ENCODE measurements around the gene TBPL1. TPM values are rescaled to one million over a fixed set of nuclear protein-coding genes. Genes with fewer than 3 reads are reported as not detected.

TBPL1 gene
- total RNA-seq, 2 donors from 2014 or later, result 40.4 to 45.4 TPM

DNA sequence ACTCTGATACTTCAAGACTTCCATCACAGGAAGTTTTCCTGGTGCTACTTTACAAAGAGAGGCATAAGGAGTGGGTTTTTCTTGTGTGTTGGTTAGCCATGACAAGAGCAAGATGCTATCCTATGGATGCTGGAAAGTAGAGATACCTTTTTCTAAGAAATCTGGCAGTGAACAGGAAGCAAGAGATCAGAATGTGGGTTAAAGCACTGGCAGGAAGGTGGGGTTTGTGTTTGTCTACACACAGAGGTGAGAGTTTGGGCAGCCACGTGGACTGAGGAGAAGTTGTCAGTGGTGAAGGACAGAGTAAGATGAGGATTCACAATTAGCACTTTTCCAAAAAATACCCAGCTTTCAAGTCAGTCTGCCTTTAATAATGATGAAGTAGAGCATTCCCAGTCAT lies 81.5 kb downstream of the TBPL1 start:
- H3K9me3 ChIP-seq (ENCODE audit: control insufficient read depth, low read length), result no peaks in the 10 kb centered on the region
- no peak for DNase-seq
- no peaks in the 10 kb centered on the region for H3K36me3 ChIP-seq (ENCODE audit: control insufficient read depth, insufficient read depth, low read length)
- no peaks in the 10 kb centered on the region for H3K27me3 Mint-ChIP-seq (ENCODE audit: insufficient read depth)
- no peaks in the 10 kb centered on the region for H3K9me3 Mint-ChIP-seq
- H3K4me3 Mint-ChIP-seq, result no peak overlapping the region
- no peak overlapping the region for H3K27ac ChIP-seq (ENCODE audit: low read depth, low read length)
- no peaks in the 10 kb centered on the region for H3K27me3 ChIP-seq (ENCODE audit: control insufficient read depth, insufficient read depth, low read length, poor library complexity, severe bottlenecking)
- no peak overlapping the region for H3K27ac Mint-ChIP-seq
- H3K9ac ChIP-seq (ENCODE audit: extremely low read depth, low read length, poor library complexity, severe bottlenecking), result no peak overlapping the region
- H3K36me3 Mint-ChIP-seq (ENCODE audit: low read depth), result no peaks in the 10 kb centered on the region
- no peaks in the 10 kb centered on the region for H3K4me1 Mint-ChIP-seq
- 80% methylated on average over 1 of the region's 1 CpG; no CpG with 5 or more reads in 1 of the 2 experiments for WGBS, 2 experiments (ENCODE audit: insufficient coverage in 1 of 2, insufficient read length in 1 of 2)
- no peak for TF ChIP-seq CTCF (conservative IDR thresholded peaks at IDR 0.05)
- H3K4me1 ChIP-seq (ENCODE audit: control insufficient read depth, insufficient read depth, low read length), result no peaks in the 10 kb centered on the region
- no peak overlapping the region for H3K4me3 ChIP-seq (ENCODE audit: low read length)

DNA sequence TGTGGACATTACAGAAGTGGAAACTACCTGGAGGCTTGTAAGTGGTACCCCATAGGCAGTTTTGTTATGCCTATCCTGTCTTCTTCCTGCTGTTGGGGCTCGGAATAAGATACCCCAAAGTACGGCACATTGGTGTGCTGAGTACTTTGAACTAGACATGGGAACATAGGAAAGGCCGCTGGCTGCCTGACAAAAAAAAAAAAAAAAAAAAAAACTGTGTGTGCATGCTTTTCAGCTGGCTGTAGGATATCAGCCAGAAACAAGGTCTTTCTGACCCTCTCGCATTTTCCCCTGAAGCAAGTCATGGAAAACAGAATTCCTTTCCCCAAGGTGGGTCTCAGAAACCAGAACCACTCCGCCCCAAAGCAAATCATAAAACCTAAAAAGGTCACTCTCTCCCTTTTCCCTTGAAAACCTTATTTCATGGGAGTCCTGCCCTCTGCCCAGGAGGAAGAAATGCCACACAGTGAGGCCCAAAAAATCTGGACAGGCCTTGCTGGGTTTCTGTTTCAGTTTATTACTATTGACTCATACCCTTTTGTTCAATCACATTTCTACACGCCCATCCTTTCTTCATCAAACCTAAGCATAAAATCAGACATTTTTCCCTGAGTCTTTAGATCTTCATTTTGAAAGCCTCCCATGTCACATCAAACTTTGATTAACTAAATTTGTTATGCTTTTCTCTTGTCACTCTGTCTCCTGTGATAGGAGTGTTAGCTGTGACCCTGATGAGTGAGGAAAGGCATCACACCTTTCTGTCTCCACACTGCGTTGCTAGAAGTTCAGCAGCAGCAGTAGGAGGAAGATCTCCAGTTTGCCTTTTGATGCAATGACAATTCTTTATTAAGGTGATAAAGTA lies 82.2 kb downstream of the TBPL1 start:
- Mint-ChIP-seq H3K27ac (no peak overlapping the region), H3K4me3 (no peak overlapping the region), H3K27me3 (ENCODE audit: insufficient read depth) (no peaks in the 10 kb centered on the region), H3K36me3 (ENCODE audit: low read depth) (no peaks in the 10 kb centered on the region), H3K9me3 (no peaks in the 10 kb centered on the region), H3K4me1 (no peaks in the 10 kb centered on the region)
- Histone ChIP-seq H3K27me3 (ENCODE audit: control insufficient read depth, insufficient read depth, low read length, poor library complexity, severe bottlenecking) (no peaks in the 10 kb centered on the region), H3K4me1 (ENCODE audit: control insufficient read depth, insufficient read depth, low read length) (no peaks in the 10 kb centered on the region), H3K9ac (ENCODE audit: extremely low read depth, low read length, poor library complexity, severe bottlenecking) (no peak overlapping the region), H3K9me3 (ENCODE audit: control insufficient read depth, low read length) (no peaks in the 10 kb centered on the region), H3K4me3 (ENCODE audit: low read length) (no peak overlapping the region), H3K27ac (ENCODE audit: low read depth, low read length) (no peak overlapping the region), H3K36me3 (ENCODE audit: control insufficient read depth, insufficient read depth, low read length) (no peaks in the 10 kb centered on the region)
- no peak for TF ChIP-seq CTCF (conservative IDR thresholded peaks at IDR 0.05)
- WGBS, 2 experiments (ENCODE audit: insufficient coverage in 1 of 2, insufficient read length in 1 of 2), result 91 to 94% methylated on average over 5 to 7 of the region's 7 CpGs
- DNase-seq, result no peak

DNA sequence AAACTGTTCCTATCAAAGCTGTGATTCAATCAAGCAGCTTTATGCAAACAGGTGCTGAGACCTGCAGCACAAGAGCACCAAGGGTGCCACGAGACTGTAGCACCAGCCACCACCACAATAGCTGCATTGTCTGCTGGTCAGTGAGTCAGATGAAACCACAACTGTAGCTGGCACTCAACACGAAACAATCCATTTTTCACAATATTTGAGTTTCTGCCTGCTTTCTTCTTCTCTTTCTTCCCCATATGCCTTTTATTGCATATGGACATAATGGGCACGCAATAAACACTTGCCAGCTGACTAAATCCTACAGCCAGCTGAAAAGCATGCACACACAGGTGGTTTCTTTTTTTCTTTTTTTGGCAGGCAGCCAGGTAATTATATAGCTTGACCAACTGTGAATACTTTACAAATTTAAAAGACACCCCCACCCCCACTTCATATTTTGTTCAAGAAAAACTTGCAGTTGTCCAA lies 82.8 kb downstream of the TBPL1 start:
- Histone ChIP-seq H3K9ac (ENCODE audit: extremely low read depth, low read length, poor library complexity, severe bottlenecking) (no peak overlapping the region), H3K4me3 (ENCODE audit: low read length) (no peak overlapping the region), H3K4me1 (ENCODE audit: control insufficient read depth, insufficient read depth, low read length) (no peaks in the 10 kb centered on the region), H3K36me3 (ENCODE audit: control insufficient read depth, insufficient read depth, low read length) (no peaks in the 10 kb centered on the region), H3K9me3 (ENCODE audit: control insufficient read depth, low read length) (no peaks in the 10 kb centered on the region), H3K27ac (ENCODE audit: low read depth, low read length) (no peak overlapping the region), H3K27me3 (ENCODE audit: control insufficient read depth, insufficient read depth, low read length, poor library complexity, severe bottlenecking) (no peaks in the 10 kb centered on the region)
- Mint-ChIP-seq H3K9me3 (no peaks in the 10 kb centered on the region), H3K4me3 (no peak overlapping the region), H3K27ac (no peak overlapping the region), H3K36me3 (ENCODE audit: low read depth) (no peaks in the 10 kb centered on the region), H3K4me1 (peaks cover 4% of the 10 kb centered on the region), H3K27me3 (ENCODE audit: insufficient read depth) (no peaks in the 10 kb centered on the region)
- DNase-seq, result no peak
- WGBS, 2 experiments (ENCODE audit: insufficient coverage in 1 of 2, insufficient read length in 1 of 2), result 81 to 89% methylated on average over 3 of the region's 3 CpGs
- TF ChIP-seq CTCF (conservative IDR thresholded peaks at IDR 0.05), result no peak

All from endodermal cell (in vitro differentiated cells).